ENCODE results near the gene RPL11. TPM values are rescaled to one million over a fixed set of nuclear protein-coding genes. Genes with fewer than 3 reads are reported as not detected.

RPL11 gene
- 1,000 to 10,000 TPM; 1,629 to 1,768 TPM for total RNA-seq

DNA sequence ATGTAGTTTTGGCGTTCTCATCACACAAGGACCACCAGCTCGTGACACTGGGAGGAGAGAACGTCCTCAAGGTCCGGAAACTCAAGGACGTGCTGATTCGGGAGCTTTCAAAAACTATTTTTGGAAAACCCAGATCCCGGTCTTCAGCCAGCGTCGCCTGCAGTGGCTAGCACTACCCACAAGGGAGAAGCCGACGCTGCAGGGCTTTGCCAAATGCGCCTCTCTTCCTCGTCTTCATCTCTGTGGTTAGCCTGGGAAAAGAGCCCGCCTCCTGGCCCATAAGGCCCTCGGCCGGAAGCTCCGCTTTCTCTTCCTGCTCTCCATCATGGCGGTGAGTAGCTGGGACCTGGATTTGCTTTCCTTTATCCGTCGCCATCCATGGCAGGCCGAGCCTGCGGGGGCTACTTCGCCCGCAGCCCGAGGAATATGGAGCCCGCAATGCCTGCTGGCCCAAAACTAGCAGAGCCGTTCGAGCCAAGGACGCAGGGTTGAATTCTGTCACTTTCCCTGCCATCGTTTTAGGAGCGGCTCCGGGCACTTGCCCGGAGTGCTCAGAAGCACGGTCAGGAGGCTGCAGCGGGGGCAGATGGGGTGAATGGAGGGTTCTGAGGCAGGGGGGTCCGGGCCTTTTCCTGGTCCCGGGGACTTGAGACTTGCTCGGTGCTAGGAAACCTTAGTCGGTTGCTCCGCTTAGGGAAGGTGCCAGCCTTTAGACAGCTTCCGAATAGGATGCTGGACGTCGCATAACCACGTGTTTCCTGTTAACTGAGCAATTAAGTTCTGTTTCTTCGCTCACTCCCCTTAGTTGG, at the start of gene RPL11:
TSS of gene RPL11 (plus strand) at position 308 of the 809 bp plus-strand sequence. CDS start at position 326, 18 bp downstream.

DNA sequence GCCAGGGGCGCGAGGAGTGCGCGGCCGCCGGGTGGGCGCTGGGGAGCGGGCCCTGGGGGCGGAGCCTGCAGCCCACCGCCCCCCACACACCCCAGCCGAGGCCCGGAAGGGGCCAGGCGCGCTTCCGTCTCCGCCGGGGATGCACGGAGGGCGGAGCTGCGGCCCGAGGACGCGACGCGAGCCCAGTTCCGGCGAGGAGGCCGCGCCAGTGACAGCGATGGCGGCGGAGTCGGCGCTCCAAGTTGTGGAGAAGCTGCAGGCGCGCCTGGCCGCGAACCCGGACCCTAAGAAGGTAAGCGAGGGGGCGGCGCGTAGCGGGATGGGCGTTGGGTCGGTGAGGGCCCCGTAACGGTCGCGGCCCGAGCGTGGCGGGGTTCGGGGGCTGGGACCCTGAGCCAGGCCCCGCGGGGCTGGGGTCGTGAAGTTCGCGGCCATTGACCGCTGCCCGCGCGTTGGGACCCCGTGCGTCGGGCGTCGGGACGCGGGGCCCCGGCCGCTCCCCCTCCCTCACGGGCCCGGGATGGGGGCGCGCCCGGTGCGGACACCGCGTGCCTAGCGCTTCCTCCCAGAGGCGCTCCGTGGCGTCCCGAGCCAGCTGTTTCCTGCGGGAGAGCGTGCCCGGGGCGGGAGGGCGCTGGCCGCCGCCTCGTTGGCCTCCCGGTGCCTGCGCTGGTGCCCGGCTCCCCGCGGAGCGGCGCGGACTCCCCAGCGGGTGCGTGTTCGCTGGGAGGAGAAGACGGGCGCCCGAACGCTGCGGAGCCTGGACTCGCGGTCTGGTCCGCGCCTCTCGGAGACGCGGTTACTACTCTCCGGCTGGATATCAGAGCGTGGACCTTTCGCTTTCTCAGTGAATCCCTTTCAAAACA, 51.9 kb downstream of the RPL11 start, which contains the start of gene ELOA:
TSS of gene ELOA (plus strand) at position 185 of the 866 bp plus-strand sequence. CDS start at position 218, 33 bp downstream.

Other genes with a start within 250 kb of the RPL11 start
- under 1 TPM; 0.25 to 0.53 TPM for gene ASAP3, start 207.6 kb upstream of the RPL11 start, total RNA-seq
- 10 to 100 TPM; 53.4 to 54.5 TPM for gene E2F2, start 160.6 kb upstream of the RPL11 start, total RNA-seq
- gene ID3, start 132.3 kb upstream of the RPL11 start, total RNA-seq: 10 to 100 TPM; 32.0 TPM
- gene ELOA, start 51.7 kb downstream of the RPL11 start, total RNA-seq: 10 to 100 TPM; 26.8 to 29.0 TPM
- 10 to 100 TPM; 46.5 to 46.9 TPM for gene PITHD1, start 86.6 kb downstream of the RPL11 start, total RNA-seq
- 10 to 100 TPM; 71.0 to 72.3 TPM for gene LYPLA2, start 99.3 kb downstream of the RPL11 start, total RNA-seq
- gene GALE, start 108.9 kb downstream of the RPL11 start, total RNA-seq: 10 to 100 TPM; 13.6 to 18.7 TPM
- gene HMGCL, start 133.6 kb downstream of the RPL11 start, total RNA-seq: 10 to 100 TPM; 30.0 to 31.5 TPM
- gene FUCA1, start 176.5 kb downstream of the RPL11 start, total RNA-seq: 1 to 10 TPM; 6.8 to 7.0 TPM
- gene CNR2, start 221.6 kb downstream of the RPL11 start, total RNA-seq: under 1 TPM; 0.28 to 0.29 TPM